GM12878 (cell line): ENCODE measurements around the gene BPTF. TPM values are rescaled to one million over a fixed set of nuclear protein-coding genes. Genes with fewer than 3 reads are reported as not detected.

Experiments used
- ATAC-seq: fragments of 200-7000 bp; cut with Tn5 transposase; 3 replicates; pipeline ENCODE4 v1.9.1; 2020; ENCODE audit warnings: mild to moderate bottlenecking, moderate library complexity
- BruUV-seq: library from RNA; stranded (reverse); fragments of 400-500 nt; replicated peaks from 2 replicates; lab custom pipeline; 2021; lab: Mats Ljungman, UMichigan
- CTCF ChIA-PET: fragments of 300-600 bp; sonication (Branson Sonifier 250); formaldehyde crosslinking; extraction: SDS; loops from one replicate; lab custom pipeline; 2021; ENCODE audit warnings: inconsistent platforms; lab: Yijun Ruan, JAX
- POLR2A ChIA-PET: fragments of 350-600 bp; formaldehyde crosslinking; extraction: SDS; loops from one replicate; lab custom pipeline; 2021; ENCODE audit warnings: inconsistent platforms; lab: Charles Lee
- RAD21 ChIA-PET: fragments of 300-600 bp; sonication (Branson Sonifier 250); formaldehyde crosslinking; loops from one replicate; lab custom pipeline; 2023; ENCODE audit warnings: antibody characterized with exemption; ENCODE audit not compliant: unreplicated experiment; lab: Charles Lee
- SMC1A ChIA-PET: fragments of 300-600 bp; sonication (Branson Sonifier 250); formaldehyde crosslinking; loops from one replicate; lab custom pipeline; 2023; ENCODE audit not compliant: unreplicated experiment, uncharacterized antibody; lab: Charles Lee
- DNase-seq: peaks from one replicate; pipeline ENCODE4 v3.0.0-alpha.2; 2011; ENCODE audit warnings: low read depth, low spot score
- FAIRE-seq: peaks from 3 replicates; lab custom pipeline; 2011; peaks lifted over from hg19 to GRCh38; lab: Jason Lieb, UNC
- H2AFZ ChIP-seq: 2 replicates; pipeline ENCODE4 v1.6.0; 2011; ENCODE audit warnings: low read depth, low read length, control low read depth; ENCODE audit not compliant: control insufficient read depth
- H3K27ac ChIP-seq: 2 replicates; pipeline ENCODE4 v1.5.1; 2011; ENCODE audit warnings: control low read depth; ENCODE audit not compliant: control insufficient read depth, insufficient read depth
- H3K27me3 ChIP-seq, 2 experiments: replicated peaks in 1 of 2; 2 replicates each; pipeline versions ENCODE4 v1.6.0 to v1.6.1; 2011; ENCODE audit warnings: low read length in 1 of 2; ENCODE audit not compliant: control insufficient read depth in 2 of 2, insufficient read depth in 2 of 2
- H3K36me3 ChIP-seq, 2 experiments: 2 replicates each; pipeline ENCODE4 v1.5.1; 2011; ENCODE audit warnings: low read length in 1 of 2; ENCODE audit not compliant: control insufficient read depth in 2 of 2, insufficient read depth in 2 of 2
- H3K4me1 ChIP-seq: 2 replicates; pipeline ENCODE4 v1.6.1; 2011; ENCODE audit warnings: mild to moderate bottlenecking, low read length, moderate library complexity, mixed read lengths; ENCODE audit not compliant: control insufficient read depth, insufficient read depth
- H3K4me2 ChIP-seq: 2 replicates; pipeline ENCODE4 v1.6.0; 2011; ENCODE audit warnings: control low read depth; ENCODE audit not compliant: control insufficient read depth, insufficient read depth
- H3K4me3 ChIP-seq: fragments of 200-600 bp; sonication (generic); 2 replicates; pipeline ENCODE4 v1.5.1; 2016
- H3K79me2 ChIP-seq: 2 replicates; pipeline ENCODE4 v1.6.0; 2011; ENCODE audit warnings: low read length; ENCODE audit not compliant: control insufficient read depth, insufficient read depth
- H3K9ac ChIP-seq: 2 replicates; pipeline ENCODE4 v1.8.0; 2011; ENCODE audit warnings: low read length, control low read depth, mixed read lengths; ENCODE audit not compliant: control insufficient read depth, insufficient read depth
- H3K9me3 ChIP-seq: replicated peaks from 3 replicates; pipeline ENCODE4 v1.5.1; 2011; ENCODE audit warnings: mild to moderate bottlenecking, low read length; ENCODE audit not compliant: control insufficient read depth, insufficient read depth
- H4K20me1 ChIP-seq: 2 replicates; pipeline ENCODE4 v1.6.0; 2011; ENCODE audit not compliant: control insufficient read depth, insufficient read depth
- ATF7 ChIP-seq: fragments of 450-650 bp; IDR thresholded peaks from 2 replicates; pipeline ENCODE4 v1.6.1; 2016; ENCODE audit warnings: low read depth, mild to moderate bottlenecking
- CHD4 ChIP-seq: fragments of 200-600 bp; sonication (generic); IDR thresholded peaks from 2 replicates; pipeline ENCODE4 v1.6.1; 2016; ENCODE audit warnings: mild to moderate bottlenecking
- CUX1 ChIP-seq: IDR thresholded peaks from 2 replicates; pipeline ENCODE4 v1.6.1; 2012; ENCODE audit warnings: improper control_type of control experiment, low read depth, low read length; ENCODE audit not compliant: insufficient replicate concordance
- IKZF2 ChIP-seq, 2 experiments: fragments of 450-650 bp; IDR thresholded peaks; 2 replicates each; pipeline ENCODE4 v1.6.1; 2017; ENCODE audit warnings: mild to moderate bottlenecking in 2 of 2, moderate library complexity in 2 of 2
- LARP7 ChIP-seq: fragments of 450-650 bp; IDR thresholded peaks from 2 replicates; pipeline ENCODE4 v1.6.1; 2017; ENCODE audit warnings: mild to moderate bottlenecking
- NRF1 ChIP-seq: conservative IDR thresholded peaks from 2 replicates; pipeline ENCODE4 v1.6.1; 2011; ENCODE audit warnings: mild to moderate bottlenecking, low read depth, low read length, improper control_type of control experiment
- POLR2AphosphoS2 ChIP-seq: IDR thresholded peaks from 2 replicates; pipeline ENCODE4 v1.6.1; 2011; ENCODE audit warnings: low read depth, mild to moderate bottlenecking, low read length, improper control_type of control experiment, moderate library complexity
- SMAD1 ChIP-seq: fragments of 450-650 bp; IDR thresholded peaks from 2 replicates; pipeline ENCODE4 v1.6.1; 2018; ENCODE audit warnings: mild to moderate bottlenecking, low read depth; ENCODE audit not compliant: partially characterized antibody
- SMARCA5 ChIP-seq: fragments of 450-650 bp; IDR thresholded peaks from 2 replicates; pipeline ENCODE4 v1.6.1; 2017; ENCODE audit warnings: mild to moderate bottlenecking
- WRNIP1 ChIP-seq: IDR thresholded peaks from 2 replicates; pipeline ENCODE4 v1.6.1; 2011; ENCODE audit warnings: low read depth, low read length, improper control_type of control experiment, borderline replicate concordance
- YY1 ChIP-seq: IDR thresholded peaks from 2 replicates; pipeline ENCODE4 v1.6.1; 2011; ENCODE audit warnings: low read depth, mild to moderate bottlenecking, low read length
- ZBTB4 ChIP-seq: fragments of 450-650 bp; formaldehyde crosslinking; IDR thresholded peaks from 2 replicates; pipeline ENCODE4 v1.4.0; 2022; ENCODE audit warnings: mild to moderate bottlenecking, moderate library complexity
- WGBS: methylation state at CpG from one replicate; pipeline ENCODE4 v1.1.6; 2016; ENCODE audit warnings: low lambda C conversion rate; ENCODE audit not compliant: insufficient replicate concordance, insufficient coverage; ENCODE audit errors: missing lambda C conversion rate; 5-methylcytosine and 5-hydroxymethylcytosine counted together
- in situ Hi-C: fragments of 300-500 bp; cut with MboI; formaldehyde crosslinking; loops from 9 replicates; pipeline ENCODE4 v1.14.3; 2018; ENCODE audit warnings: mixed read lengths
- intact Hi-C: fragments of 100-400 bp; cut with micrococcal nuclease; formaldehyde crosslinking; loops from one replicate; pipeline ENCODE4 v1.14.2; 2022; ENCODE audit not compliant: unreplicated experiment
- polyA plus RNA-seq, 11 experiments: library from polyadenylated mRNA; depleted of rRNA in 4 of 11; unstranded in 6 of 11; stranded (reverse) in 5 of 11; fragments of >200 nt; fragmentation: Nextera tagmentation in 4 of 11; fragmentation: Illumina TruSeq in 1 of 11; extraction: Ambion mirVana in 4 of 11; extraction: Trizol in 1 of 11; gene quantifications; 1 replicate in 1 of 11; 2 replicates in 10 of 11; pipeline versions ENCODE4 v1.2.1 to v1.2.3, GENCODE V29; 2011 to 2016; ENCODE audit warnings: inconsistent platforms in 2 of 11, missing spikeins in 2 of 11, low read depth in 1 of 11
- total RNA-seq, 4 experiments: library from RNA; depleted of rRNA in 3 of 4; stranded (reverse); fragments of >200 nt in 3 of 4; fragmentation: Illumina TruSeq in 1 of 4; extraction: Trizol in 1 of 4; gene quantifications; 2 replicates each; pipeline versions ENCODE4 v1.2.1 to v1.2.3, GENCODE V29; 2013 to 2021
- TF ChIP-seq, protein P1 (sequence below): IDR thresholded peaks from 2 replicates; pipeline ENCODE4 v1.6.1; 2011; ENCODE audit warnings: low read depth, mild to moderate bottlenecking, low read length, moderate library complexity, borderline replicate concordance; ENCODE audit errors: extremely low read depth
- TF ChIP-seq, protein P2 (sequence below): IDR thresholded peaks from 2 replicates; pipeline ENCODE4 v1.6.1; 2012; ENCODE audit warnings: low read length, inconsistent platforms

BPTF gene
- total and polyA plus RNA-seq, 10 of the 15 experiments (the other 5 are each of a cell fraction or from before 2014, with no cell fraction given), result 19.4 to 78.3 (median 44.8) TPM

DNA sequence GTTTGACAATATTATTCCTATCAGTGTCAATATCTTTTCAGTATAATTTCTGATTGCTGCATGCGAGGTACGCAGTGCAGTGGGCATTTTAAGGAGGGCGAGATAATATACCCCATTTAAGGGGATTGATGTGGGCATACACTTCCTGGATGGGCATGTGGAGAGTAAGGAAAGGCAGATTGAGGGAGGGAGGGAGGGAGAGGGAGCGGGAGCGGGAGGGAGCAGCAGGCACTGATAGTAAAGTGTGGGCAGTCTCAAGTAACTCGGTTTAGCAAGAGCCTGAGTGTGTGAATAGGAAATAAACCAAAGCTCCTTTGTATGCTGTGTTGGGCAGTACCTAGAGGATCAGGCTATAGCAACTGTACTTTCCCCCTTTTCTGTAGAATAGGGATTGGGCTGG is 5.1 kb downstream of the BPTF start:
- ChIA-PET RAD21 (interaction anchor here (0.6 to 2.3 kb wide), 2 partner anchors 30 to 67 kb away, joined by 3 to 5 read pairs; no protein-coding TSS in a partner anchor), SMC1A (interaction anchor here (1.3 to 1.8 kb wide), 5 partner anchors 20 to 155 kb away, joined by 3 to 6 read pairs (median 5); no protein-coding TSS in a partner anchor), CTCF (interaction anchor here (1.0 to 4.2 kb wide), 2 partner anchors 30 to 112 kb away, joined by 3 to 21 read pairs; partner anchors contain the start of gene NOL11), POLR2A (interaction anchor here (0.6 to 1.7 kb wide), 4 partner anchors 17 to 672 kb away, joined by 3 to 6 read pairs (median 4); no protein-coding TSS in a partner anchor)
- peak overlapping the region; percentile 47; the same call in 1 of the 2 replicates for H3K4me2 ChIP-seq
- no peaks in the 10 kb centered on the region for H3K9me3 ChIP-seq
- H3K4me3 ChIP-seq, result 0 out of 2 replicates have a peak overlapping the region, but pooled peaks have one; percentile 84
- intact Hi-C loops, result no loop called here
- ATAC-seq, result no peak
- no peak overlapping the region for H2AFZ ChIP-seq
- no TSS peak for BruUV-seq
- DNase-seq, result no peak
- H3K9ac ChIP-seq, result no peak overlapping the region
- no peaks in the 10 kb centered on the region for H3K27me3 ChIP-seq
- in situ Hi-C loops, result no loop called here
- no peaks in the 10 kb centered on the region for H3K36me3 ChIP-seq
- FAIRE-seq, result no peak
- 98% methylated on average over 4 of the region's 6 CpGs for WGBS
- peaks cover 15% of the 10 kb centered on the region for H3K4me1 ChIP-seq
- H4K20me1 ChIP-seq, result no peaks in the 10 kb centered on the region
- H3K27ac ChIP-seq, result no peak overlapping the region
- H3K79me2 ChIP-seq, result peaks cover 86% of the 10 kb centered on the region
- TF ChIP-seq YY1 (no peak), CHD4 (no peak), IKZF2 (IDR thresholded peaks at IDR 0.05) (no peak), SMAD1 (no peak), CUX1 (no peak), NRF1 (no peak), WRNIP1 (no peak), POLR2AphosphoS2 (no peak), ATF7 (no peak), SMARCA5 (no peak), ZBTB4 (no peak), LARP7 (no peak)
- TF ChIP-seq, protein P1, sequence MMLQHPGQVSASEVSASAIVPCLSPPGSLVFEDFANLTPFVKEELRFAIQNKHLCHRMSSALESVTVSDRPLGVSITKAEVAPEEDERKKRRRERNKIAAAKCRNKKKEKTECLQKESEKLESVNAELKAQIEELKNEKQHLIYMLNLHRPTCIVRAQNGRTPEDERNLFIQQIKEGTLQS, result no peak
- TF ChIP-seq, protein P2, sequence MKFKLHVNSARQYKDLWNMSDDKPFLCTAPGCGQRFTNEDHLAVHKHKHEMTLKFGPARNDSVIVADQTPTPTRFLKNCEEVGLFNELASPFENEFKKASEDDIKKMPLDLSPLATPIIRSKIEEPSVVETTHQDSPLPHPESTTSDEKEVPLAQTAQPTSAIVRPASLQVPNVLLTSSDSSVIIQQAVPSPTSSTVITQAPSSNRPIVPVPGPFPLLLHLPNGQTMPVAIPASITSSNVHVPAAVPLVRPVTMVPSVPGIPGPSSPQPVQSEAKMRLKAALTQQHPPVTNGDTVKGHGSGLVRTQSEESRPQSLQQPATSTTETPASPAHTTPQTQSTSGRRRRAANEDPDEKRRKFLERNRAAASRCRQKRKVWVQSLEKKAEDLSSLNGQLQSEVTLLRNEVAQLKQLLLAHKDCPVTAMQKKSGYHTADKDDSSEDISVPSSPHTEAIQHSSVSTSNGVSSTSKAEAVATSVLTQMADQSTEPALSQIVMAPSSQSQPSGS, result no peak
